Sigmoid colon (tissue), 3 donors: ENCODE results near the gene EMC8.

Experiments
- CTCF ChIP-seq, 4 experiments: fragments of 450-650 bp in 3 of 4; fragments of 200-600 bp in 1 of 4; IDR thresholded peaks; one replicate each; pipeline ENCODE4 v1.5.1; 2016 to 2019; ENCODE audit warnings: antibody characterized with exemption in 4 of 4, mild to moderate bottlenecking in 3 of 4, moderate library complexity in 2 of 4
- POLR2A ChIP-seq, 2 donors: fragments of 450-650 bp; IDR thresholded peaks; one replicate each; pipeline ENCODE4 v1.6.1; 2016; ENCODE audit warnings: antibody characterized with exemption in 2 of 2, mild to moderate bottlenecking in 2 of 2, moderate library complexity in 2 of 2

- no peak for TF ChIP-seq POLR2A (IDR thresholded peaks at IDR 0.05)
- no peak for TF ChIP-seq CTCF (IDR thresholded peaks at IDR 0.05)
Observed at GRCh38 chr16:85840801-85841200, 41.5 kb upstream of the EMC8 start.
